Airway epithelial cell (primary cell): ENCODE data around the gene LGI1. TPM values are rescaled to one million over a fixed set of nuclear protein-coding genes. Genes with fewer than 3 reads are reported as not detected.

Experiments used
- total RNA-seq: library from RNA; depleted of rRNA; stranded (reverse); fragments of >200 nt; gene quantifications from 2 replicates; pipeline ENCODE4 v1.2.3, GENCODE V29; 2015

LGI1 gene
- total RNA-seq: not detected in 2 replicates

DNA sequence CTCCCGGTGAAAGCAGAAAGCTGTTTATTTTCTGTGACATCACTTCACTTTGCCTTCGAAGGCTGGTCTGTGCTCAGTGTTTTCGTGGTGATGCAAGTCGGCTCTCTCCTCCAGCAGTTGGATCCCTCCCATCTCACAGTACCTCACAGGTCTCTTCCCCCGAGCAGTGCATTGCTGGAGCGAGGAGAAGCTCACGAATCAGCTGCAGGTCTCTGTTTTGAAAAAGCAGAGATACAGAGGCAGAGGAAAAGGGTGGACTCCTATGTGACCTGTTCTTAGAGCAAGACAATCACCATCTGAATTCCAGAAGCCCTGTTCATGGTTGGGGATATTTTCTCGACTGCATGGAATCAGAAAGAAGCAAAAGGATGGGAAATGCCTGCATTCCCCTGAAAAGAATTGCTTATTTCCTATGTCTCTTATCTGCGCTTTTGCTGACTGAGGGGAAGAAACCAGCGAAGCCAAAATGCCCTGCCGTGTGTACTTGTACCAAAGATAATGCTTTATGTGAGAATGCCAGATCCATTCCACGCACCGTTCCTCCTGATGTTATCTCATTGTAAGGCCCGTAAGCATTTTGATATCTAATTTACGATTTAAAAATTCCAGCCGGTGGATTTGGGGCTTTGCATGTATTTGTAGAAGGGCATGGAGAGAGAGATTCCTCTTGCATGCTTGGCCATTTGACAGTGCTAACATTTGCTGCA lies at the start of gene LGI1:
Gene LGI1 (plus strand): TSS at position 136 of the 707 bp plus-strand sequence. CDS start 209 bp downstream, at position 345.

Other genes starting within 250 kb of the LGI1 start
- gene FFAR4, start 191.3 kb upstream of the LGI1 start, total RNA-seq: not detected in 2 replicates
- gene RBP4, start 156.7 kb upstream of the LGI1 start, total RNA-seq: not detected in 2 replicates
- not detected in 2 replicates for gene PDE6C, start 145.4 kb upstream of the LGI1 start, total RNA-seq
- 4.3 and 4.5 TPM in 2 replicates for gene FRA10AC1, start 55.3 kb upstream of the LGI1 start, total RNA-seq
- gene SLC35G1, start 136.0 kb downstream of the LGI1 start, total RNA-seq: 2.7 and 3.6 TPM in 2 replicates
- 1.6 and 2.3 TPM in 2 replicates for gene PLCE1, start 236.0 kb downstream of the LGI1 start, total RNA-seq